CD14-positive monocyte (primary cell): ENCODE measurements around the gene SPATA2. TPM values are rescaled to one million over a fixed set of nuclear protein-coding genes. Genes with fewer than 3 reads are reported as not detected.
A peak's percentile ranks its signal among the peaks of the same experiment; 100 is the strongest.

Experiments used
- DNase-seq, 3 donors: peaks; one replicate each; pipeline ENCODE4 v3.0.0-alpha.2; 2011 to 2022
- H2AFZ ChIP-seq: 2 replicates; pipeline ENCODE4 v1.6.0; 2012; ENCODE audit warnings: mild to moderate bottlenecking, low read depth, low read length, inconsistent platforms; ENCODE audit not compliant: insufficient read depth, poor library complexity, severe bottlenecking
- H3K27ac ChIP-seq, 2 donors: 1 replicate in 1 of 2; 2 replicates in 1 of 2; pipeline ENCODE4 v1.5.1; 2012 to 2013; ENCODE audit warnings: low read length in 2 of 2, control low read depth in 1 of 2, inconsistent platforms in 1 of 2, low read depth in 1 of 2, mild to moderate bottlenecking in 1 of 2
- H3K27me3 ChIP-seq, 2 donors: one replicate each; pipeline versions ENCODE4 v1.6.0 to v1.6.1; 2011 to 2013; ENCODE audit warnings: low read length in 2 of 2; ENCODE audit not compliant: control insufficient read depth in 2 of 2, insufficient read depth in 2 of 2
- H3K36me3 ChIP-seq, 2 donors: replicated peaks in 1 of 2; 1 replicate in 1 of 2; 2 replicates in 1 of 2; pipeline versions ENCODE4 v1.5.1 to v1.6.1; 2012 to 2013; ENCODE audit warnings: low read length in 2 of 2, control low read depth in 1 of 2, inconsistent platforms in 1 of 2, mild to moderate bottlenecking in 1 of 2; ENCODE audit not compliant: insufficient read depth in 2 of 2, control insufficient read depth in 1 of 2
- H3K4me1 ChIP-seq, 2 donors: 1 replicate in 1 of 2; 2 replicates in 1 of 2; pipeline versions ENCODE4 v1.5.1 to v1.6.1; 2012 to 2013; ENCODE audit warnings: low read length in 2 of 2, control low read depth in 1 of 2, inconsistent platforms in 1 of 2, mild to moderate bottlenecking in 1 of 2, moderate library complexity in 1 of 2; ENCODE audit not compliant: insufficient read depth in 2 of 2, control insufficient read depth in 1 of 2
- H3K4me2 ChIP-seq: replicated peaks from 2 replicates; pipeline ENCODE3; 2012; ENCODE audit warnings: low read length, moderate library complexity, mild to moderate bottlenecking; ENCODE audit not compliant: poor library complexity, severe bottlenecking; ENCODE audit errors: extremely low read depth
- H3K4me3 ChIP-seq, 3 experiments: fragments of 200-600 bp in 1 of 3; sonication (generic) in 1 of 3; replicated peaks in 1 of 3; 1 replicate in 2 of 3; 2 replicates in 1 of 3; pipeline ENCODE4 v1.5.1; 2011 to 2013; ENCODE audit warnings: low read length in 3 of 3, mild to moderate bottlenecking in 3 of 3, control low read depth in 2 of 3, low read depth in 2 of 3, inconsistent platforms in 1 of 3, moderate library complexity in 1 of 3
- H3K79me2 ChIP-seq: 2 replicates; pipeline ENCODE4 v1.6.0; 2012; ENCODE audit warnings: mild to moderate bottlenecking, control low read depth, inconsistent platforms, low read length, moderate library complexity; ENCODE audit not compliant: insufficient read depth
- H3K9ac ChIP-seq: 2 replicates; pipeline ENCODE4 v1.6.0; 2017; ENCODE audit warnings: low read length, mild to moderate bottlenecking; ENCODE audit not compliant: insufficient read depth, poor library complexity, severe bottlenecking
- H3K9me3 ChIP-seq, 2 donors: replicated peaks in 1 of 2; 1 replicate in 1 of 2; 2 replicates in 1 of 2; pipeline versions ENCODE4 v1.5.1 to v1.6.1; 2012 to 2013; ENCODE audit warnings: low read length in 2 of 2, control low read depth in 1 of 2; ENCODE audit not compliant: control insufficient read depth in 1 of 2, insufficient read depth in 1 of 2
- H4K20me1 ChIP-seq: 2 replicates; pipeline ENCODE4 v1.6.0; 2012; ENCODE audit warnings: mild to moderate bottlenecking, low read length, control low read depth, moderate library complexity; ENCODE audit not compliant: insufficient read depth
- H3K27ac Mint-ChIP-seq, 7 donors: one replicate each; pipeline ENCODE4 v1.8.0; 2020; ENCODE audit warnings: mild to moderate bottlenecking in 7 of 7, mixed read lengths in 7 of 7, moderate library complexity in 6 of 7, inconsistent platforms in 2 of 7
- H3K27me3 Mint-ChIP-seq, 3 donors: one replicate each; pipeline ENCODE4 v1.8.0; 2021 to 2022; ENCODE audit warnings: low read depth in 3 of 3, mild to moderate bottlenecking in 3 of 3, mixed read lengths in 3 of 3, moderate library complexity in 3 of 3, inconsistent platforms in 1 of 3
- H3K36me3 Mint-ChIP-seq, 2 donors: one replicate each; pipeline ENCODE4 v1.8.0; 2020; ENCODE audit warnings: mixed read lengths in 2 of 2, inconsistent platforms in 1 of 2, mild to moderate bottlenecking in 1 of 2
- H3K4me1 Mint-ChIP-seq: one replicate; pipeline ENCODE4 v1.8.0; 2020; ENCODE audit warnings: mild to moderate bottlenecking, mixed read lengths
- H3K4me3 Mint-ChIP-seq, 2 donors: one replicate each; pipeline ENCODE4 v1.8.0; 2020; ENCODE audit warnings: mild to moderate bottlenecking in 2 of 2, mixed read lengths in 2 of 2, moderate library complexity in 1 of 2
- H3K9me3 Mint-ChIP-seq, 7 donors: one replicate each; pipeline ENCODE4 v1.8.0; 2020 to 2022; ENCODE audit warnings: mixed read lengths in 7 of 7, mild to moderate bottlenecking in 6 of 7, moderate library complexity in 6 of 7, inconsistent platforms in 2 of 7
- WGBS: methylation state at CpG from one replicate; pipeline ENCODE4 v1.1.5; 2013; ENCODE audit warnings: missing lambda C conversion rate; ENCODE audit not compliant: insufficient coverage; 5-methylcytosine and 5-hydroxymethylcytosine counted together
- intact Hi-C, 2 donors: fragments of 100-400 bp; cut with micrococcal nuclease; formaldehyde crosslinking; loops; one replicate each; pipeline versions ENCODE4 v1.15.0 to v1.15.1; 2023
- polyA plus RNA-seq, 3 donors: library from polyadenylated mRNA; depleted of rRNA in 1 of 3; unstranded in 2 of 3; stranded (reverse) in 1 of 3; fragments of 300-500 nt in 2 of 3; fragments of >200 nt in 1 of 3; fragmentation: Illumina TruSeq in 2 of 3; gene quantifications; 1 replicate in 2 of 3; 2 replicates in 1 of 3; pipeline ENCODE4 v1.2.3, GENCODE V29; 2012 to 2021
- TF ChIP-seq, protein P1 (sequence below): fragments of 200-600 bp; IDR thresholded peaks from one replicate; pipeline ENCODE4 v1.8.0; 2022; ENCODE audit warnings: antibody characterized with exemption, mild to moderate bottlenecking

Gene SPATA2
- polyA plus RNA-seq, 3 donors, result 1.9 to 13.3 (median 3.9) TPM

DNA sequence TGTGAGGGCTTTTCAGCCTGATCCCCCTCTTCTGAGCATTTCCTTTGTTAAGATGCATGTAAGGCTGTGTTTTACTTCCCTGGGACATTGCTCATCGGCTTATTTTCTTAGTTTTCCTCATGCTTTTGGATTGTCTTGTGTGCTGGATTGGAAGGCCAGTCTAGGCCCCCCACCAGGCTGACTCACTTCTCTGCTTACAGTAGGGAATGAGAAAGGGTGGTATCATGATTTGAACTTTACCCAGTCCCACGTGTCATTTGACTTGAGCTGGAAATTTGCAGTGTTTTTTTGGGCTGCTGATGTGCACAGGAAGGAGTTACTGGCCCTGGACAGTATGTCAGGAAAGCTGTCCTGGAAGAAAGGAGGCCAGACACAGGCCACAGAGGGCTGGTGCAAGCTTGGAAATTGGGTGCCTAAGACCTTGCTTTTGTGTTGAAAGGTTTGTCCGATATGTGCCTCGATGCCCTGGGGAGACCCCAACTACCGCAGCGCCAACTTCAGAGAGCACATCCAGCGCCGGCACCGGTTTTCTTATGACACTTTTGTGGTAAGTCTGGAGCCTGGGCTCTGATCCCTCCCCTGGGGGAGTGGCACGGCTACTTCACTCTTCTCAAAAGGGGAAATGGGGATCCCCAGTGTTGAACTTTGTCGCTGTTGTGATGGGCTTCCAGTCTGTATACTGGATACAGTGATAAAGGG lies 33.6 kb upstream of the SPATA2 start:
- H3K79me2 ChIP-seq, result peaks cover 39% of the 10 kb centered on the region
- Mint-ChIP-seq H3K9me3 (no peaks in the 10 kb centered on the region), H3K4me3 (no peak overlapping the region), H3K4me1 (no peaks in the 10 kb centered on the region), H3K27ac (peak overlapping the region in 4 of 7 donors; percentile 9 to 67 (median 26)), H3K27me3 (no peaks in the 10 kb centered on the region), H3K36me3 (peaks cover 77 to 95% of the 10 kb centered on the region in 2 donors)
- intact Hi-C loops, result no loop called here
- H3K36me3 ChIP-seq, result peaks cover 86 to 100% of the 10 kb centered on the region in 2 donors
- 86% methylated on average over 5 of the region's 11 CpGs for WGBS
- no peak overlapping the region for H2AFZ ChIP-seq
- no peak overlapping the region for H3K9ac ChIP-seq
- no peaks in the 10 kb centered on the region for H3K4me1 ChIP-seq
- H3K4me3 ChIP-seq, result no peak overlapping the region
- no peak for DNase-seq
- peaks cover 96% of the 10 kb centered on the region for H4K20me1 ChIP-seq
- H3K27ac ChIP-seq, result peak overlapping the region in 1 of 2 donors; percentile 4
- H3K9me3 ChIP-seq, result no peaks in the 10 kb centered on the region
- no peaks in the 10 kb centered on the region for H3K27me3 ChIP-seq
- TF ChIP-seq, protein P1, sequence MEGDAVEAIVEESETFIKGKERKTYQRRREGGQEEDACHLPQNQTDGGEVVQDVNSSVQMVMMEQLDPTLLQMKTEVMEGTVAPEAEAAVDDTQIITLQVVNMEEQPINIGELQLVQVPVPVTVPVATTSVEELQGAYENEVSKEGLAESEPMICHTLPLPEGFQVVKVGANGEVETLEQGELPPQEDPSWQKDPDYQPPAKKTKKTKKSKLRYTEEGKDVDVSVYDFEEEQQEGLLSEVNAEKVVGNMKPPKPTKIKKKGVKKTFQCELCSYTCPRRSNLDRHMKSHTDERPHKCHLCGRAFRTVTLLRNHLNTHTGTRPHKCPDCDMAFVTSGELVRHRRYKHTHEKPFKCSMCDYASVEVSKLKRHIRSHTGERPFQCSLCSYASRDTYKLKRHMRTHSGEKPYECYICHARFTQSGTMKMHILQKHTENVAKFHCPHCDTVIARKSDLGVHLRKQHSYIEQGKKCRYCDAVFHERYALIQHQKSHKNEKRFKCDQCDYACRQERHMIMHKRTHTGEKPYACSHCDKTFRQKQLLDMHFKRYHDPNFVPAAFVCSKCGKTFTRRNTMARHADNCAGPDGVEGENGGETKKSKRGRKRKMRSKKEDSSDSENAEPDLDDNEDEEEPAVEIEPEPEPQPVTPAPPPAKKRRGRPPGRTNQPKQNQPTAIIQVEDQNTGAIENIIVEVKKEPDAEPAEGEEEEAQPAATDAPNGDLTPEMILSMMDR, result no peak
- H3K4me2 ChIP-seq, result no peak overlapping the region

DNA sequence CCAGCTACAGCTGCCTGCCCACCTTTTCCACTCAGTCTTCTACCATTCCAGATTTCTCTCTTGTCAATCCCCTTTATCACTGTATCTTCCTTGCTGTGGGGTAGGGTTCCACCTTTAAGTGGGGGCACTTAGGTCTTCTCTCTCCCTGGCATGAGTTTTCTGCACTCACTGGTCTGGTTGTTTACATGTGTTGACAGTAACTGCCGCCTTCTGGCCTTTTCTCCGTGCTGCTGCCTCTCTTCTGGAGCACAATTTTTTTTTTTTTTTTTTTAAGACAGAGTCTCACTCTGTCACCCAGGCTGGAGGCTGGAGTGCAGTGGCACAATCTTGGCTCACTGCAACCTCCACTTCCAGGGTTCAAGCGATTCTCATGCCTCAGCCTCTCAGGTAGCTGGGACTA lies 32.8 kb upstream of the SPATA2 start:
- Histone ChIP-seq H2AFZ (no peak overlapping the region), H3K9ac (no peak overlapping the region), H3K4me2 (no peak overlapping the region), H3K4me3 (no peak overlapping the region), H3K79me2 (peaks cover 44% of the 10 kb centered on the region), H4K20me1 (peaks cover 95% of the 10 kb centered on the region), H3K9me3 (no peaks in the 10 kb centered on the region), H3K27ac (no peak overlapping the region), H3K27me3 (no peaks in the 10 kb centered on the region), H3K36me3 (peaks cover 85 to 97% of the 10 kb centered on the region in 2 donors), H3K4me1 (no peaks in the 10 kb centered on the region)
- no peaks in the 10 kb centered on the region for H3K9me3 Mint-ChIP-seq
- H3K27ac Mint-ChIP-seq, result peak overlapping the region in 2 of 7 donors; percentile 23 to 31
- TF ChIP-seq, protein P1, result no peak
- DNase-seq, result no peak
- no peak overlapping the region for H3K4me3 Mint-ChIP-seq
- no peaks in the 10 kb centered on the region for H3K4me1 Mint-ChIP-seq
- intact Hi-C loops, result no loop called here
- no CpG with 5 or more reads among the region's 3 CpGs for WGBS
- no peaks in the 10 kb centered on the region for H3K27me3 Mint-ChIP-seq
- H3K36me3 Mint-ChIP-seq, result peaks cover 75 to 97% of the 10 kb centered on the region in 2 donors
